Measurements from ENCODE around the gene ADAMTS2.

- TF ChIP-seq EZH2phosphoT487 (IDR thresholded peaks at IDR 0.05), result no peak
- TF ChIP-seq EZH2 (IDR thresholded peaks at IDR 0.05), result no peak
- TF ChIP-seq CTCF (IDR thresholded peaks at IDR 0.05), result no peak
These were observed 81.0 kb downstream of the ADAMTS2 start for GRCh38 chr5:179264053-179264782.

All from neural progenitor cell (in vitro differentiated cells).